HFF-Myc (cell line): ENCODE data around the gene PTCH1.

Experiments
- DNase-seq: peaks from one replicate; pipeline ENCODE4 v3.0.0-alpha.2; 2011; ENCODE audit warnings: low read depth; ENCODE audit errors: extremely low read depth
- H3K4me3 ChIP-seq: replicated peaks from 2 replicates; pipeline ENCODE4 v1.5.1; 2011; ENCODE audit warnings: low read depth, mild to moderate bottlenecking, control low read depth, low read length
- TF ChIP-seq, protein P1 (sequence below): IDR thresholded peaks from 2 replicates; pipeline ENCODE4 v1.5.1; 2012; ENCODE audit warnings: mild to moderate bottlenecking, low read depth, low read length, control low read depth; ENCODE audit errors: missing control alignments

PTCH1 gene

DNA sequence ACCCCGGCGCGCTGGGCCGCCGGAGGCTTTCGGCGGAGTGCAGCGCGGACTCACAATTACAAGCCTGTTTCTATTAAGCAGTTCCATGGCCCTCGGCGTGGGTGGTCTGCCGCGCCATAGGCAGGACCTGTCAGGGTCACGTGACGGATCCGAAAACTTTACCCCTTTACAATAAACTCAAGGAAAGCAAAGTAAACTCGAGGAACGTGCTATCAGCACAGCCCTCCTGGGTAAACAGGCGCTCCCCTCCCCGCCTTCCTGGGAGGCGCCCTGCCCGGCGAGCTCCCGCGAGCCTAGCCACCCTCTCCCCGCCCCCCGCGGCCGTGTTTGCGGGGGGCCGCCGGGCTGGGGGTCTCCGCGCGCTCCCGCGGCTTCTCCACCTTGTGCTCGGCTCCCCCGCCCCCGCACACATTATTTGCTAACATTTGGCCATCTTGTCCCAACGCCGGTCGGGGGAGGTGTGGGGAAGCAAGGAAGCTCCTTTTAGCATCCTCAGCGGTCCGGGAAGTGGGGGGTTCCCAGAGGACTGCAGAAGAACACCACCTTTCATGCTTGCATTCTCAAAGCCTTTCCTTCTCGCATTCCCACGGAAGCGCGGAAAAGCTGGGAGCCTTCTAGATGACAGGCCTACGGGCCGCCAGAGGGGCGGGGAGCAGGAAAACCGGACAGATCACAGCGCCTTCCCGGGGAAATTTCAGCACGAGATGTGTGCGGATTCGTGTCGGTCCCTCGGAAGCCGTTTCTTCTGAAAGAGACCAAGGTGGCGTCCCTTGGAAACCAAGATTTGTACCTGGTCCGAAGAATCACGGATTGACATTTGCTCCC, at the start of gene PTCH1:
Gene PTCH1 (minus strand): TSS at position 238 of the 825 bp plus-strand sequence.
- no peak for DNase-seq
- TF ChIP-seq, protein P1, sequence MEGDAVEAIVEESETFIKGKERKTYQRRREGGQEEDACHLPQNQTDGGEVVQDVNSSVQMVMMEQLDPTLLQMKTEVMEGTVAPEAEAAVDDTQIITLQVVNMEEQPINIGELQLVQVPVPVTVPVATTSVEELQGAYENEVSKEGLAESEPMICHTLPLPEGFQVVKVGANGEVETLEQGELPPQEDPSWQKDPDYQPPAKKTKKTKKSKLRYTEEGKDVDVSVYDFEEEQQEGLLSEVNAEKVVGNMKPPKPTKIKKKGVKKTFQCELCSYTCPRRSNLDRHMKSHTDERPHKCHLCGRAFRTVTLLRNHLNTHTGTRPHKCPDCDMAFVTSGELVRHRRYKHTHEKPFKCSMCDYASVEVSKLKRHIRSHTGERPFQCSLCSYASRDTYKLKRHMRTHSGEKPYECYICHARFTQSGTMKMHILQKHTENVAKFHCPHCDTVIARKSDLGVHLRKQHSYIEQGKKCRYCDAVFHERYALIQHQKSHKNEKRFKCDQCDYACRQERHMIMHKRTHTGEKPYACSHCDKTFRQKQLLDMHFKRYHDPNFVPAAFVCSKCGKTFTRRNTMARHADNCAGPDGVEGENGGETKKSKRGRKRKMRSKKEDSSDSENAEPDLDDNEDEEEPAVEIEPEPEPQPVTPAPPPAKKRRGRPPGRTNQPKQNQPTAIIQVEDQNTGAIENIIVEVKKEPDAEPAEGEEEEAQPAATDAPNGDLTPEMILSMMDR: no peak
- H3K4me3 ChIP-seq: peak within 1 kb of the TSS; percentile 53

DNA sequence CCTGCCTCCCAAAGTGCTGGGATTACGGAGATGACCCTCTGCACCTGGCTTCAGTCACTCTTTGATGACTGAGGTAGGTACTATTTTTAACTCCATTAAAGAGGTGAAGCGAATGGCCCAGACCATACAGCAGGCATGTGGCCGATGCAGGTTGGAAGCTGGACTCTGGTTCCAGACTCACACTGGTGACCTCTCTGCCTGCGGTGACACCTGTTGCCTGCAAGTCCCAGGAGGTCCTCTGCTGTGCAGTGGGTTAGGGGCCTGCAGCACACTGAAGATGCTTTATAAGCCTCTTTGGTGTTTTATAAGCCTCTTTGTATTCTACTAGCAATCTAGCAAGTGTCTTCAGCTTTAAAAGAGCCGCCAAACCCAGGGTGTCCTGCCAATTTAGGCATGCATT, 49.2 kb upstream of the PTCH1 start:
- no peak overlapping the region for H3K4me3 ChIP-seq
- DNase-seq: no peak
- TF ChIP-seq, protein P1: no peak

DNA sequence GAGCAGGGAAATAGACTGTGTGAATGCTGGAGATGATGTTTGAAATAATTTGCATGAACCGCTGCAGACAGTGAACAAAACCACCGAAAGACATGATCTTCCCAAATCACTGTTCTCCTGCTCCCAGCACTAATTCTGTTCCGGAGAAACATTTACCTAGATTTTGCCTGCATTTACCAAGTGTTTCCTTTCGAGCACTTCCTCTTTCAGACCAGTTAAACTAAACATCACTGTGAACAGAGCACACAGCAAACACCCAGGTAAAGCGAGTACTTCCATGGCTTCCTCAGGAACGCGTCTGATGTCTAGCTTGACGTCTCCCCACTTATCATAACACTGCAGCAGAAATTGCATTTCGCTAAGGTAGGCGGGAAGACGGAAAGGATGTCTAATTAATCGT, 45.1 kb upstream of the PTCH1 start:
- DNase-seq: no peak
- TF ChIP-seq, protein P1: no peak
- no peak overlapping the region for H3K4me3 ChIP-seq

DNA sequence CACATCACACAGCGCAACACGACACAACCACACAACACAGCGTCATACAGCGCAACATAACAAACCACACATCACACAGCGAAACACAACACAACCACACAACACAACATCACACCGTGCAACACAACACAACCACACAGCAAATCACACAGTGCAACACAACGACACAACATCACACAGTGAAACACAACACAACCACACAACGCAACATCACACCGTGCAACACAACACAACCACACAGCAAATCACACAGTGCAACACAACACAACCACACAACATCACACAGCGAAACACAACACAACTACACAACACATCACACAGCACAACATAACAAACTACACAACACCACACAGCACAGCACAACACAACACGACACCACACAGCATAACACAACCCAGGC, 40.4 kb upstream of the PTCH1 start:
- no peak overlapping the region for H3K4me3 ChIP-seq
- no peak for DNase-seq
- TF ChIP-seq, protein P1: no peak

DNA sequence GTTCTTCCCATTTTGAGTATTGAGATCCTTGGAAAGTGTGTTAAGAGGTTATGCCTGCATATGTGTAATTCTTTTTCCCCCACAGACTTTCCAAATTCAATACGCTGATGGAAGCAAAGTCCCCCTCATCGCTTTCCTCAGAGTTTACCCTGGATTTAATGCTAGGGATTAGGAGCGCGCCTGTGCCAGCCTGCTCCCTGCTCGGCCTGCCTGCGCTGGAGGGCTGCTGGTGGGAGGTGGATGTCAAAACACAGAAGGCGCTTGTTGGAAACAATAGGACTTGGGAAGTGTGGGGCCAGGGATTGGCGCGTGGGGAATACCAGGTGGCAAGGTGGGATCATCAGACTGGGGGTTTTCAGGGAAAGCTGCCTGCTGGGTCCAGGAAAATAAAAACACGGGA, 39.8 kb upstream of the PTCH1 start:
- DNase-seq: no peak
- H3K4me3 ChIP-seq: no peak overlapping the region
- TF ChIP-seq, protein P1: no peak

DNA sequence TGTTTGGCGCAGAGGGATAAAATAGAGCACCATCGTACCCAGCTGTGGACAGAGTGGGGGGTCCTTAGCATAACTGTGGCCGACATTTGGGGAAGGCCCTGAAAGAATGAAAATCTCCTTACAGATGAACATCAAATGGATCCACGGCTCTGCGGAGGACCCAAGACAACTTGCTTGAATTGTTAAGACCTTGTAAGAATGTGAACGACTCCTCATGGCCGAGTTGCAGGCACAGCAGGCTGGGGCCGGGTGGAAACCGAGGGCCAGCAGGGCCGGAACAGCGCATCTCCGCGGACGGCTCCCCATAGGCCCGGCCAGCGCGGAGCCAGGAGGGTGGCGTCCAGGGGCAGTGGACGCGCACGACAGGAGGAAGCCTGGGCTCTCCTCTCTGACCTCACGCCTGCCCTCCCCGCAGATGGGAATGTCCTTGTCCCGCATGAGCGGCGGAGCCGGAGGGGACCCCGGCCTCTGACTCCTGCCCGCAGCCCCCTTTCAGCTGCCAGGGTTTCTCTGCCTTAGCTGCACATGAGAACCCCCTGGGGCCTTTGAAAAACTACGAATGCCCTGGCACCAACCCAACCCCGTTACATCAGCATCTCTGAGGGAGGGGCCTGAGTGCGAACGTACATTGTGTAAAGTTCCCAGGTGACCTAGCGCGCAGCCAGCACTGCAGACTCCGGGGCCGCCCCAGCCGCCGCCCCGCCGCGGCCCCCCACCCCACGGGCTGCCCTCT, 36.2 kb upstream of the PTCH1 start:
- TF ChIP-seq, protein P1: no peak
- DNase-seq: no peak
- no peak overlapping the region for H3K4me3 ChIP-seq
